Omental fat pad (tissue), 4 donors: ENCODE results near the gene FAAP20. TPM values are rescaled to one million over a fixed set of nuclear protein-coding genes. Genes with fewer than 3 reads are reported as not detected.

Experiments used
- ATAC-seq: fragments of 150-250 bp; one replicate; pipeline ENCODE4 v1.9.1; 2016; ENCODE audit warnings: mild to moderate bottlenecking, moderate library complexity; ENCODE audit not compliant: low FRiP score
- DNase-seq: peaks from one replicate; pipeline ENCODE4 v3.0.0-alpha.2; 2019; ENCODE audit warnings: low spot score
- CTCF ChIP-seq, 3 donors: fragments of 450-650 bp; IDR thresholded peaks; one replicate each; pipeline ENCODE4 v1.5.1; 2016 to 2017; ENCODE audit warnings: antibody characterized with exemption in 3 of 3, mild to moderate bottlenecking in 3 of 3, moderate library complexity in 2 of 3
- total RNA-seq, 4 donors: library from RNA; depleted of rRNA; stranded (reverse); fragments of >200 nt; gene quantifications; one replicate each; pipeline ENCODE4 v1.1.0, GENCODE V29; 2016

Gene FAAP20
- total RNA-seq, 4 donors from 2014 or later = 14.2 to 24.9 (median 21.8) TPM

GRCh38 chr1:2185880-2186855 is 8.4 kb downstream of the FAAP20 start:
- DNase-seq = no peak
- ATAC-seq = no peak

GRCh38 chr1:2184934-2185333 is 9.6 kb downstream of the FAAP20 start:
- TF ChIP-seq CTCF (IDR thresholded peaks at IDR 0.05) = no peak
- ATAC-seq (no peak), DNase-seq (no peak)

More at GRCh38 chr1:2185880-2186855, 8.4 kb downstream of the FAAP20 start:
- TF ChIP-seq CTCF (IDR thresholded peaks at IDR 0.05) = no peak

GRCh38 chr1:2184531-2184930 is 10.0 kb downstream of the FAAP20 start:
- TF ChIP-seq CTCF (IDR thresholded peaks at IDR 0.05) = no peak
- DNase-seq (no peak), ATAC-seq (no peak)

- no peak for TF ChIP-seq CTCF (IDR thresholded peaks at IDR 0.05)
- DNase-seq = no peak
- ATAC-seq = no peak
Observed at GRCh38 chr1:2183937-2184334, 10.6 kb downstream of the FAAP20 start.

GRCh38 chr1:2182376-2182775 is 12.2 kb downstream of the FAAP20 start:
- ATAC-seq (no peak), DNase-seq (no peak)
- no peak for TF ChIP-seq CTCF (IDR thresholded peaks at IDR 0.05)

- no peak for TF ChIP-seq CTCF (IDR thresholded peaks at IDR 0.05)
- ATAC-seq = no peak
- DNase-seq = no peak
Observed at GRCh38 chr1:2181752-2182151, 12.8 kb downstream of the FAAP20 start.

GRCh38 chr1:2181271-2181670 is 13.3 kb downstream of the FAAP20 start:
- ATAC-seq = no peak
- DNase-seq = no peak
- TF ChIP-seq CTCF (IDR thresholded peaks at IDR 0.05) = no peak
